Medulla oblongata (tissue), 1 donor: ENCODE measurements around the gene UCK1.

ENCODE experiments used
- DNase-seq: peaks from one replicate; pipeline ENCODE4 v3.0.0-alpha.2; 2015; ENCODE audit errors: extremely low spot score

UCK1 gene

GRCh38 chr9:131496844-131497405 lies 34.1 kb downstream of the UCK1 start:
- no peak for DNase-seq

DNA sequence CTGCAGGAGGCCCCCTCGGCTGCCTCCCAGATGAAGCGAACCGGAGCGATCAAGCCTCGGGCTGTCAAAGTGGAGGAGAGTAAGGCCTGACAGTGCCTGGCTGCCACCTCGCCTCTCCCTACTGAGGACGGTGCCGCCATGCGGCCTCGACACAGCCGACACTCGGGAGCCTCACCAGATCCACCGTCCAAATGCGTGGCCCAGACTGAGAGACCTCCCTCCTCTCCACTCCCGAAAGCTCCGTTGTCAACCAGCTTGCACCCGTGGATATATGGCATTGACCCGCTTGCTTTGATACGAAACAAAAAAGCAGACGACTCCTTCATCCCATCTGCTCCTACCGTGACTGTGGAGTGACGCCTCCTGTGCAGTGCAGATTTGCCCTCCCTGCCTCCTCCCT lies 35.3 kb downstream of the UCK1 start:
- no peak for DNase-seq

DNA sequence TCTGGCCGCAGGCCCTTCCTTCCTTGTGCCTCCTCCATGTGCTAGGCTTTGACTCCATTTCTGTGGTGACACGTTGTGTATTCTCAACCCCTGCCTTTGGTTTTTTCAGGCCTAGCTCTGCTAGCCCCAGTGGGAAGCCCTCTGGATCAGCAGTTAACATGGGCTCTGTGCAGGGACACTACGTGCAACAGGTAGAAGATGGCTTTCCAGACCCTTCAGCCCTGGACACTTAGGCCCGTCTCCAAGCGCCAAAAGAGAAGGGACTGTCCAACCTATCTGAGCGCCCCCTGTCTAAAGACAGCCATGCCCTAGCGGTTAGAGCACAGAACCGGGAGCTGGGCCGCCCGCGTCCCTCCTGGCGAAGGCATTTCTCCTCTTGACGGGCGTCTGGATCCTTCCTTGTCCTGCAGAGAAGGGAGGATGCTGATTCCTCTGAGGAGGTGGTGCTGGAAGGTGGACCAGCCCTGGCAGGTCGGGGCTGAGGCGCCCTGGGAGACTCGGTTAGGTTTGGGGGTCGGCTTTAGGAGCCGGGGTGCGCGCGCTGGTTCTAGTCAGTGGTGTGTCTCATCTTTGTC lies 36.7 kb downstream of the UCK1 start:
- DNase-seq = no peak

GRCh38 chr9:131492070-131492469 lies 39.0 kb downstream of the UCK1 start:
- DNase-seq = no peak

GRCh38 chr9:131491001-131491710 lies 39.9 kb downstream of the UCK1 start:
- no peak for DNase-seq

- no peak for DNase-seq
These were observed 40.5 kb downstream of the UCK1 start for GRCh38 chr9:131490514-131490913.

DNA sequence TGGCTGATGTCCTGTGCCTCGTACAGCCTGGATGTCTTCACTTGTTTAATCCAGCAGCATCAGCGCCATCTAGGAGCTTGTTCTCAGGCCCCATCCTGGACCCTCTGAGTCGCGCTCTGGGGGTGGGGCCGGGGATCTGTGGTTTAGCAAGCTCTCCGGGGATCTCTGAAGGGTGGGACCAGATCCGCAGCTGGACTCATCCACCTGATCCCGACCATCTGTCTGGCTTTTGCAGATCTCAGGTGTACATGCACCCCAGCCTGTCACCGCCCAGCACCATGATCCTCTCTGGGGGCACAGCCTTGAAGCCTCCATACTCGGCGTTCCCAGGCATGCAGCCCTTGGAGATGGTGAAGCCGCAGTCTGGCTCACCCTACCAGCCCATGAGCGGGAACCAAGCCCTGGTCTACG lies 43.4 kb downstream of the UCK1 start:
- no peak for DNase-seq

DNA sequence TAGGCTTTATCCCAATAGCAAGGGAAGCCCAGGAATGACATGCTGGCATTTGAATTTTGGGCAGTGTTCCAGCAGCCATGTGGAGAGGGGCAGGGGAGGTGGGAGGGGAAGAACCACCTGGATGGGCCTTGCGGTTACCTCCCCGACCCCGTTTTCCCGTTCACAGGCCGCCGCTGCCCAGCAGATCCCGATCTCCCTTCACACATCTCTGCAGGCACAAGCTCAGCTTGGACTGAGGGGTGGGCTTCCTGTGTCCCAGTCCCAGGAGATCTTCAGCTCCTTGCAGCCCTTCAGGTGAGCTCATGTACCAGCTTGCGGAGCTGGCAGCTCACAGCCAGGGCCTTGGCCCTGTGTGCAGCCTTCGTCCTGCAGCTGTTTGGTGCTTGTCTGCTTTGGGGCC lies 44.1 kb downstream of the UCK1 start:
- no peak for DNase-seq

GRCh38 chr9:131485728-131486422 lies 45.2 kb downstream of the UCK1 start:
- no peak for DNase-seq

- no peak for DNase-seq
These were observed 45.9 kb downstream of the UCK1 start for GRCh38 chr9:131485206-131485605.

- DNase-seq = no peak
These were observed 46.4 kb downstream of the UCK1 start for GRCh38 chr9:131484560-131485185.

- DNase-seq = no peak
These were observed 47.0 kb downstream of the UCK1 start for GRCh38 chr9:131484051-131484445.

DNA sequence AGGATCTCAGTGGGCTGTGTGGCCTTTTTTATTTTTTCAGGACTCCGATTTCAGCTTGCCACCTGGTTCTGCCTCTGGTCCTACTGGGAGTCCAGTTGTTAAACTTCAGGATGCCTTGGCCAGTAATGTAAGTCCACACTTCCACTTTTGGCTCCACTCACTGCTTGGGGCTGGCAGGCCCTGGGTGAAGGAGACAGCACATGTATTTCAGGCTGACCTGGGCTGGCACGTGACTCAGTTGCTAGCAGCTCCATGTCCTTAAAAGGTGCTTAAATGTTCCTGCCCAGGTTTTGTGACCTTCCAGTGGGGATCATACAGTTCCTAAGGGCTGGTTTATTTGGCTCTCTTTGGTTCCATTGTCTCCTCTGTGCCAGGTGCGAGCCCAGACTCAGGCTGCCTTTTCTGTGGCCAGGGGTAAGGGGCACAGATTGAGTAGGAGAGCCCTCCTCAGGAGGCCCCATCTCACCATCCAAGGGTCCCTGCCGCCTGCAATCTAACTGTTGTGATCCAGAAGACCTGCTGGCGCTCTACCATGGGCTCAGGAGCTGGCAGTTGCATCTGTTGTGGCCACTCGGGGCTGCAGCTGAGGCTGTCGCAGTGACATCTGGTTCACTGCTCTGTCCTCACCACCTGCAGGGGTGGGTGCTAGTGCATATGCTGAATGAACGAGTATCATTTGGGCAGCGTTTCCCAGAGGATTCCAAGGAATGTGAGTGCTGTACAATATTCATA lies 47.6 kb downstream of the UCK1 start:
- no peak for DNase-seq

GRCh38 chr9:131482343-131483006 lies 48.6 kb downstream of the UCK1 start:
- no peak for DNase-seq

DNA sequence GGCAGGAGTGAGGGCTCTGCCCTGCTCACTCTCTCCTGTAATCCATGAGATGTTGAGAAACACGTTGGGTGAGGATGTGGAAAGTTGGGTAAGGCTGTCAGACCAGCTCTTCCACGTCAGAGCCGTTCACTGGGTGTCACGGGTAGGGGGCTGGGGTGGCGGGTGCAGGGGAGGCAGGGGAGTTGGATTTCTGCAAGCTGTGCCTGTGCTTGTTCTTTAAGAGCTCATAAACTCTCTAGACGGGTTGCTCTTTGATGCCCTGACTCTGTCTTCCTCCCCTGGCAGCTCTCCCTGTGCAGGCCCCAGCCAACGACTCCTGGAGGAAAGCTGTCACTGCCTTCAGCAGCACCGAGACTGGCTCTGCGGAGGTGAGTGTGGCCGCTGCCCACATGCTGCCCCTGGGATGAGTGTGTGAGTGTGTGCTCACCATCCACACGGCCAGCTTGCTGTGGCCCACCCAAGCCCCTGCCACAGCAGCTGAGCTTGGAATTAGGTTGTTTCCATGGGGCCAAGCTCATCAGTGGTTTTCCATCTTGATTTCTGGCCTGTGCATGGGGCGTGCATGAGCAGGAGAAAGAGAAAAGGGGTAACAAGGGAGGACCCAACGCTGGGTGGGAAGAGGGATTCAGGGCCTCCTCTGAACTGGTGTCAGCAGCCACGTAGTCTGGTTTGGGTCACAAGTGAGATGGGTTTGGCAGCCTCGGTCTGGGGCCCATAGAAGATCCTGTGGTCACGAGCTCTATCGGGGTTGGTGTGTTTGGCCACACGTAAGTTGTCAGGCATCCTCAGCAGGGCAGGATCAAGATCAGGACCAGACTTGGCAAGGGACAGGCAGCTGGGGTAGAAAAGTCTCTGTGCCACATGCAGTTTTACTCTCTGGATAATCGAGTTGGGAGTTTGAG lies 49.4 kb downstream of the UCK1 start:
- DNase-seq = no peak

DNA sequence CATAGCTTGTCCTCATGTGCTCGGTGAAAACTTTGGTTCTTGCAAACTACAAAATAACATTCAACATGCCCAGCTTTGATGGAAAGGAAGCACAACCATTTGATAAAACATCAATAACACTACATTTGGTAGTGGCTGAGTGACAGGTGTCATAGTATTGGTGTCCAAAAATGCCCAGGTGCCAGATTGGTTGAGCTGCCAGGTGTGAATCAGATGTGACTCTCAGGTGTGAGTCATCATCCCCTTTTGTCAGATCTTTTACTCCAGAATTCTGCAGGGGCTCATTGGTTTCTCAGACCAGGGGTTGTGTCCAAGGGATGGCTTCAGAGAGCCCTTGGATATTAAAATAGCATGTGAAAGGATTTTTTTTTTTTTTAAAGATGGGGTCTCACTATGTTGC lies 50.8 kb downstream of the UCK1 start:
- no peak for DNase-seq

DNA sequence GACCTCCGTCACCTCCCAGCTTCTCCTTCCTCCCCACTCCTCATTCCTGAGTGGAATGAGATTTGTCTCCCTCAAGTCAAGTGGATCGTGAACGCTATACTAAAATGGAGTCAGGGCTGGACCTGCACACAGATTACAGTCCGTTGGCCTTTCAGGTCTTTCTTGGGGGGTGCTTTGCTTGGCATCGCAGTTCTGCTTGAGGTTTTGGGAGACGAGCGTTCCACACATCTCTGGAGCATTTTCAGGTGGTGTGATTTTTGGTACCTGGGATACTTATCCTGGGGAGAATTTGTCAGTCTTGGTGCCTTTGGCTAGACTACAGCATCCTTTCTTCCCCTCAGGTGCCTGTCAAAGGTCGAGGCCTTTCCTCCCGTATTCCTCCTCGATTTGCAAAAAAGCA lies 52.2 kb downstream of the UCK1 start:
- no peak for DNase-seq

GRCh38 chr9:131478421-131478868 lies 52.6 kb downstream of the UCK1 start:
- peak; percentile 26 for DNase-seq

GRCh38 chr9:131477816-131478419 lies 53.1 kb downstream of the UCK1 start:
- no peak for DNase-seq

DNA sequence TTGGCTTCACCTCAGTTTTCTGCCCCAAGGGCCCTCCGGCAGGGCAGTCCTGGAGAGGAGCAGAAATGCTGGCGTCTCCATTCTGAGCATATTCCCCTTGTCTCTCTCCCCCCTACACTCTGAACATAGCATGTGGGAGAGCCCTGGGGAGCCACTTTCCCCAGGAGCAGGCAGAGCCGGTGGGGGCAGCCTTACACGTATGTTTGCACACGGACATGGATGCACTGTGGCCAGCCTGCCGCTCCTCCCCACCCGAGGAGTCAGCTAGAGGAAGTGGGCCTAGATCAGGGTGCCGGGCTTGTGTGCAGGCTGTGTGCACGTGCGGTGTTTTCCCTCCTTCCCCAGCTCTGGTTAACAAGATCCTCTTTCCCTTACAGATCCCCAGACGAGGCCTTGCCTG lies 53.7 kb downstream of the UCK1 start:
- DNase-seq = no peak
